NCI-H2107 (cell line): ENCODE measurements around the gene SH3PXD2A.
"Not testable (repeated sequence)": the region's sequence is repeated elsewhere in the genome, so short reads cannot be mapped to it uniquely, and the experiment has no call there.

ENCODE experiments used
- DNase-seq: peaks from one replicate; lab custom pipeline; 2025; lab: John Stamatoyannopoulos, UW

Gene SH3PXD2A

DNA sequence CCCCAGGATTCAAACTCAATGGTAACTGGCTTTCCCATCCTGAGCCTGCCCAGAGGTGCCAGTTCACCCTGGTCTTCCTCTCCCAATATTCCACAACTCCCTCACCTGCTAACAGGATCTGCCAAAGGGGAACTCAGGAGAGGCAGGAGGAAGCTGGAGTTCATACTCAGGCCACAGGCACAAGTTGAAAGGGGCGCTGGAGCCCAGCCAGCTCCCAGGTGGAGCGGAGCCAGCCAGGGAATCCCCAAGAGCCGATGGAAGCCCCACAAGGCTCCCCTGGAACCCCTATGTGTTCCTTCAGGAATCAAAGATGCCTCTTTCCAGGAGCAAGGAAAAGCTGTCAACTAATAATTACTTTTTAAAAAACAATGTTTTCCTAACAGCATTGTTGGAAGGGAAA lies 63.5 kb downstream of the SH3PXD2A start:
- DNase-seq = no peak

- no peak for DNase-seq
Measured at GRCh38 chr10:103791291-103791690, 64.1 kb downstream of the SH3PXD2A start.

GRCh38 chr10:103790580-103790979 lies 64.8 kb downstream of the SH3PXD2A start:
- no peak for DNase-seq

DNA sequence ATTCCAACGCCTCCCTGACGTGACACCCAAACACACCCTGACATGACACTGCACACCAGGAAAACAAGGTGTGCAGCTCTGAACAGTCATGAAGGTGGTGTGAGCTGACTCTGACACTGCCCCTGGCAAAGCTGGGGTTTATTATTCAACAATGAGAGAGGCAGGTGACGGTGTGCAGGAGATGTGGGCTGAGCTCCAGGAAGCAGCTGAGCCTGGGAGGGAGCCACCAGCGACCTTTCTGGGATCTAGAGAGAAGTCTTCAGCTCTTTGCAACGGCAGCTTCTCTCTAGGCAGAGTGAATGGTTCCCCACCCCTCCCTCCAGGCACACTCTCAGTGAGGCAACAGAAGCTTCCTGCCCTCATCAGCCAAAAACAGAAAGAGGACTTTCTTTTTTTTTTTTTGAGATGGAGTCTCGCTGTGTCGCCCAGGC lies 65.6 kb downstream of the SH3PXD2A start:
- DNase-seq = no peak

- no peak for DNase-seq
Measured at GRCh38 chr10:103789161-103789560, 66.2 kb downstream of the SH3PXD2A start.

GRCh38 chr10:103787331-103787730 lies 68.0 kb downstream of the SH3PXD2A start:
- no peak for DNase-seq

DNA sequence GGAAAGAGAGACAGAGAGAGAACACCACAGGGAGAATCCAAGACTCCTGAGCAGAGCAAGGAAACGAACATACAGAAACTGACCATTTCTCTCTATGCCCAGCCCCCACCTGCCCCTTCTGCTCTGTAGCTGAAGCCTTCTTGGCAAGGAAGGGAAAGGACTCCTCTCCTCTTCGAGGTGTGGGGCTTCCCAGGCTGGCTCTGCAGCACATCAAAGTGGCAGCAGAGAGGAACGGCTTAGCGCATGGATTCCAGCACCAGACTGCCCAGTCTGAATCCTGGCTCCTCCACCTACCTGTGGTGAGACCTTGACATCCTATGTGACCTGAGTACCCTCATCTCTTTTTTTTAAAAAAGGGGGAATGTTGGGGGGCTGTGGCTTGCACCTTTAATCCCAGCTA lies 69.4 kb downstream of the SH3PXD2A start:
- no peak for DNase-seq

DNA sequence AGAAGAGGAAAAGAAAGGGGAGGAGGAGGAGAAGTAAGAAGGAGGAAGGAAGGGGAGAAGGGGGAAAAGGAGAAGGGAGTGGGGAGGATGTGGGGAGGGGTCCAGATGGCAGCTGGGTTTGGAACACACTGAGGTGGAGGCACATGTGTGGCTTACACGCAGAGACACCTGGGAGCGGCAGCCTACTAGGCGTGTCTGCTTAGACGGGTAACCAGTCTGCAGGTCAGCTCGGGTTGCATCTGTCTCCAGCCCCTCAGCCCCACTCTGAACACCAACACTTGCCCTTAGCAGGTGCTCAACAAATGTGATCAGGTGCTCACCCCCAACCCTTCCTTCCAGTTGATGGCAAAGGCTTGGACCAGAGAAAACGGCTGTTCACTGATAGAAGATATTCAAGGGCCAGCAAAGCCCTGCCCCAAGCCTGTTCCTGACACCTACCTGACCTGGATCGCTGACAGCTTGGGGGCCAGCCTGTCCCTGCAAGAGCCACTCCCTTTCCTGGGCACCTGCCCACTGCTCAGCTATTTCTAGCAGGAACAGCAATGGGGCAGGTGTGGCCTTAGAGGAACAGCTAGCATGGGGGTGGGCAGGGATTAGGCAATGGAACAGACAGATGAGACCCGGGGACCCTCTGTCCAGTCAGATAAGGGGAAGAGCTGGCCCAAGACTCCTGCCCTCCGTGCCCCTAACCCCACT lies 70.5 kb downstream of the SH3PXD2A start:
- DNase-seq = no peak

GRCh38 chr10:103784089-103784488 lies 71.3 kb downstream of the SH3PXD2A start:
- no peak for DNase-seq

GRCh38 chr10:103783681-103784080 lies 71.7 kb downstream of the SH3PXD2A start:
- no peak for DNase-seq

GRCh38 chr10:103781329-103782061 lies 73.9 kb downstream of the SH3PXD2A start:
- DNase-seq = no peak

DNA sequence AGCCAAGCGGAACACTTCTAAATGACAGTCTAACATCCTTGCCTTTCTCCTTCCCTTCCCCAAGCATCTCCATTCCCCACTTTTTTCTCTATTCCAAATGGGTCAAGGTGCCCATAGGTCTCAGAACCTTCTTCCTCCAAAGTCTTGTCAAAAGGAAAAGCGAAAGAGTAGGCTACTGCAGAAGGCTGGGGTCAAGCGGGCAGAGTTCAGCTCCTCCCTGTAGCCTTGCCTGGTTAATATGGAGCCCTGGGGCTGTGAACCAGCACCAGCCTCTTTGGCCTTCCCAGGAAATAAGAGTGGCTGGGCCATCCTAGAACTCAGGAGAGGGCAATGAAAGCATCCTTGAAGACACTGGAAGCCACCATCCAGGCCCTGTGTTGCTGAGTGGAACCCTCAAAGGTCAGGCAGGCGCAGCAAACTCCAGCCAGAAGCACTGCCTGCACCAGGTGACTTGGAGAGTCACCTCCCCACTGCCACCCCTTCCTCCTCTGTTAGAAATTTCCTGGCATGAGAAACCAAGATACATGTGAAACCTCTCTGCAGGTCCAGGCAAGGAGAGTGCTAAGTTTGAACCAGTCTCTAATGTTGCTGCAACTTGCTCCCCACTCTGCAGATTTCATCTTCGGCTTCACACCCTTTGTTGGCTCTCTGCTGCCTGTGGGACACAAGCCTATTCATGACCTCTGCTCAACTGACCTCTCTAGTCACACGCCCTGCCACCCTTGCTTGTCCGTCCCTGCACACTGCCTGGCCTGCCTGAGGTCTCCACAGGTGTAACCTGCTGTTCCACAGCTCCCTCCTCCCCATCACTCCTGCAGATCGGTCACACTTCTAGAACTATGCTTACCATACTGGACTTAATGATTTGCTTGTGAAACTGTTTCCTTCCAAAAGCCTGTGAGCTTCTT lies 74.9 kb downstream of the SH3PXD2A start:
- DNase-seq = no peak

DNA sequence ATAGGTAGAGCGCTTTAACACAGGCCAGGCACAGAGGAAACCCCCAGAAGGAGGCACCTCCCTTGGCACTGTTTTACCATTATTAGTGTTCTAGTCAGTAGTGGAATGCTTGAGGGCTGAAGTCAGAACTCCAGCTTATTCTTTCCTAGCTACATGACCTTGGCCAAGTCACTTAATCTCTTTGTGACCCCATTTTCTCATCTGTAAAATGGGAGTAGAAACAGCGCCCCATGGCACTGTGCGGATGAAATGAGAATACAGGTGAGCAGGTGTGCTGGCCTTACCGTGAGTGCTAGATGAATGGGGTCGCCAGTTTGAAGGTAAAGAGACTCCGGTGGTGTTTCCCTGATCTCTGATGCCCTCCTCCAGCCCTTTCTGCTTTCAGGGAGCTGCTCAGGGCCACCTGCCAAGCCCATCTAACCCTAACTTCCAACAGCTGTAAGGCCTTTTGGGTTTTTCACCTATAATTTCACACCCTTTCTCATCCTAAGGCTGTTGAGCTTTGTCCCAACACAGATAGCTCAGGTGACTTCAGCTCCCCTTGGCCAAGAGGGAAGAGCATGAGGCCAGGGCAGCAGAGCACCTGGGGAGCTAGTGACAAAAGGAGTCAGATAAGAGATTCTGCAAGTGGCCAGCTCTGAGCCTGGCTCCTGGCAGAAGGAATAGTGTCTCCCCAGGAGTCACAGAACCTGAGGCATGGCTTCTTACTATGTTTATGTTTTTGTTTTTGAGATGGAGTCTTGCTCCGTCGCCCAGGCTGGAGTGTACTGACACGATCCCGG lies 76.8 kb downstream of the SH3PXD2A start:
- no peak for DNase-seq

GRCh38 chr10:103776878-103777591 lies 78.3 kb downstream of the SH3PXD2A start:
- DNase-seq = no peak

- DNase-seq = no peak
Measured at GRCh38 chr10:103775776-103776175, 79.6 kb downstream of the SH3PXD2A start.

- not testable (repeated sequence) for DNase-seq
Measured at GRCh38 chr10:103772846-103773245, 82.5 kb downstream of the SH3PXD2A start.

DNA sequence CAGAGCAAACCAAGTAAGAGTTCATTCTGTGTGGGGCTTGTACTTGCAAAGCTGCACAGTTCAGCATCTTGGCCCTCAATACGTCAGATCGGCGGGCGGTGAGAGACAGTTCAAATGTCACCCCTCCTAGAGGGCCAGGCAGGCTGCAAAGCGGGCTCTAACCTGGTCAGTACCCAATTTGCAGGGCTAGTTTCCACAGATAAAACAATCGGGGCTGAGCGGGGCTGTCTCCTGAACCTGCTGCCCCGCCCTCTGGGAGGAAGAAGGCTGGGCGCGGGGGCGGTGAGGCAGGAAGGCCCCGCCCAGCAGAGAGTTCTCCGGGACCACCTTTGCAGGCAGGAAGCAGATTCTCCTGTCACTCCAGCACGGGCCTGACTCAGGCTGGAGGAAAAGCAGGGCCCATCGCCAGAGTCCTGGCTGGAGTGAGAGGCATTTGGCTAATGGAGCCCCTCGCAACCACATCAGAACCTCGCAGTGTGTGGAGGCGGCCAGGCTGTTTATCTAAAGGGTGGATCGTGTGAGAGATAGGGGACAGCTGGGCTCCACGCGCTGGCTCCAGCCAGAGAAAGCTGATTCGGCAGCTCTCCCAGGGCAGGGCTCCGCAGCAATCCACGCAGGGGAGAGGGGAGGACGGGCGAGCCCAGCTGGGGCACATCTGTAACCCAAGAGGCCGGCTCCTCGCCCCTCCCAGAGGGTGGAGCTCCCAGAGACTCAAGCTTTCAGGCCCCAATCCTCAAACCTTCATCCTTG lies 83.1 kb downstream of the SH3PXD2A start:
- no peak for DNase-seq

DNA sequence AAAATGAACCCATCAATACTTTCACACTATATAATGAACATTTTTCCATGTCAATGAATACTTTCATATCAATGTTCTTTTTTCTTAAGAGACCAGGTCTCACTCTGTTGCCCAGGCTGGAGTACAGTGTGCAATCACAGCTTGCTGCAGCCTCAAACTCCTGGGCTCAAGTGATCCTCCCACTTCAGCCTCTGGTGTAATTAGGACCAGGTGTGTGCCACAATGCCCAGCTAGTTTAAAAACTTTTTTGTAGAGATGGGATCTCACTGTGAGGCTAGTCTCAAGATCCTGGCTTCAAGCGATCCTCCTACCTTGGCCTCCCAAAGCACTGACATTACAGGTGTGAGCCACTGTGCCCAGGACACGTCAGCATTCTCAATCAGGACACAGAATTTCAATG lies 85.2 kb downstream of the SH3PXD2A start:
- no peak for DNase-seq

GRCh38 chr10:103769176-103769575 lies 86.2 kb downstream of the SH3PXD2A start:
- DNase-seq = no peak

- DNase-seq = no peak
Measured at GRCh38 chr10:103768345-103768744, 87.0 kb downstream of the SH3PXD2A start.
